Thymus (tissue), 11 donors: Measurements from ENCODE around the gene OTOP2. TPM values are rescaled to one million over a fixed set of nuclear protein-coding genes. Genes with fewer than 3 reads are reported as not detected.

Experiments used
- DNase-seq, 9 donors: peaks; one replicate each; pipeline ENCODE4 v3.0.0-alpha.2; 2013; ENCODE audit warnings: low spot score in 9 of 9, low read depth in 6 of 9, missing footprints in 1 of 9
- H3K27ac ChIP-seq, 2 donors: one replicate each; pipeline ENCODE4 v1.5.1; 2013; ENCODE audit warnings: control low read depth in 1 of 2, low read depth in 1 of 2, low read length in 1 of 2, mild to moderate bottlenecking in 1 of 2, moderate library complexity in 1 of 2
- H3K27me3 ChIP-seq, 2 donors: one replicate each; pipeline ENCODE4 v1.5.1; 2013; ENCODE audit warnings: low read length in 1 of 2; ENCODE audit not compliant: control insufficient read depth in 2 of 2, insufficient read depth in 1 of 2
- H3K36me3 ChIP-seq, 2 donors: one replicate each; pipeline ENCODE4 v1.5.1; 2013; ENCODE audit warnings: low read length in 1 of 2, mild to moderate bottlenecking in 1 of 2, moderate library complexity in 1 of 2; ENCODE audit not compliant: control insufficient read depth in 2 of 2, insufficient read depth in 2 of 2
- H3K4me1 ChIP-seq, 2 donors: one replicate each; pipeline ENCODE4 v1.5.1; 2013; ENCODE audit warnings: low read length in 2 of 2; ENCODE audit not compliant: control insufficient read depth in 2 of 2, insufficient read depth in 2 of 2
- H3K4me3 ChIP-seq, 2 donors: one replicate each; pipeline ENCODE4 v1.5.1; 2013; ENCODE audit warnings: low read length in 2 of 2, control low read depth in 1 of 2, mild to moderate bottlenecking in 1 of 2
- H3K9me3 ChIP-seq, 2 donors: one replicate each; pipeline ENCODE4 v1.5.1; 2013; ENCODE audit warnings: low read length in 1 of 2, mild to moderate bottlenecking in 1 of 2; ENCODE audit not compliant: control insufficient read depth in 2 of 2, insufficient read depth in 1 of 2
- WGBS: extraction: QIAGEN DNeasy Blood & Tissue Kit; methylation state at CpG from one replicate; pipeline ENCODE4 v1.1.7; 2013; 5-methylcytosine and 5-hydroxymethylcytosine counted together
- polyA plus RNA-seq: library from polyadenylated mRNA; stranded (reverse); fragments of 200-250 nt; gene quantifications from one replicate; pipeline ENCODE4 v1.2.3, GENCODE V29; 2013
- total RNA-seq: library from RNA; stranded (reverse); fragments of 120-200 nt; gene quantifications from one replicate; pipeline ENCODE4 v1.2.4, GENCODE V29; 2013
- donor health status: healthy.

The OTOP2 gene
- total and polyA plus RNA-seq, 2 donors, result 0.05 to 0.23 TPM

- H3K27ac ChIP-seq, result no peak within 1 kb of the TSS
- H3K4me3 ChIP-seq, result no peak within 1 kb of the TSS
- H3K4me1 ChIP-seq, result no peaks in the 10 kb centered on the region
- H3K36me3 ChIP-seq, result no peaks in the 10 kb centered on the region
- DNase-seq, result no peak
- peaks cover 1 to 4% of the 10 kb centered on the region in 2 donors for H3K9me3 ChIP-seq
- 7% methylated on average over 78 of the region's 78 CpGs for WGBS
- peaks cover 42 to 92% of the 10 kb centered on the region in 2 donors for H3K27me3 ChIP-seq
Measured at GRCh38 chr17:74935585-74936469, 11.8 kb downstream of the OTOP2 start, which contains the start of gene OTOP3. OTOP3 (plus strand) TSS chr17:74935898; CDS start chr17:74935922, 24 bp downstream.

GRCh38 chr17:74936470-74936799 is 12.4 kb downstream of the OTOP2 start:
- Histone ChIP-seq H3K27me3 (peaks cover 42 to 92% of the 10 kb centered on the region in 2 donors), H3K4me3 (no peak overlapping the region)

DNA sequence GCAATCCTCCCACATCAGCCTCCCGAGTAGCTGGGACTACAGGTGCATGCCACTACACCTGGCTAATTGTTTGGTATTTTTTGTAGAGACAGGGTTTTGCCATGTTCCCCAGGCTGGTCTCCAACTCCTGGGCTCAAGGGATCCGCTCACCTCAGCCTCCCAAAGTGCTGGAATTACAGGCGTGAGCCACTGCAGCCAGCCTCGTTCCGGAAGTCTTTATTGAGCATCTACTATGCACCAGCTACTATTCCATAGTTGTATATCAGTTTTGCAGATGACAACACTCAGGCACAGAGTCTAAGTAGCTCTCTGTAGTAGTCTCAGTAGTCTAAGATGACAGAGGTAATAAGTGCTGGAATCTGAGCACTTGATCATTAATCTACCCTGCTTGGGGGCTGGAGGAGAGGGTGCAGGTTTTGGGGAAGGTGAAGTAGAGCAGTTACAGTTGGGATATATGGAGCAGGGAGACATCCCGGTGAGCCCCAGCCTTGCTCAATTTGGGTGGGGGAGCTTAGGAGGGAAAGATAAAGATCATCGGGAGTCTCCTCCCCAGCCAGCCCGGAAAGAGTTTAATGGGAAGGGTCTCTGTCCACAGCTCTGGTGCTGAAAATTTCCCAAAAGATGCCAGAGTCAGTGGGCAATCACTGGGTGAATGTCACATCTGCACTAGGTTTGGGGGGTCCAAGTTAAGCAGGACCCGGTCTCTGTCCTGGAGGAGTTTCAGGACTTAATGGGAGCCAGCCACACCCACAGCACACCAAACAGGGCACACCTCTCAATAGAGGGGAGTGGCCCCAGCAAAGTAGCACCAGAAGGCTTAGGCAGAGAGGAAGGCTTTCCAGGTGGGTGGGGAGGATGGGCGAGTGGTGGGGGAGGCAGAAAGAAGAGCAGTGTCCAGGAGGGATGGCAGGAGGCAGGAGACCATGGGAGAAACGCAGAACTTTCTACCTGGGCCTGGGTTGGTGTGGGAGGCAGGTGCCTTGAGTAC is 13.3 kb downstream of the OTOP2 start:
- WGBS, result 62% methylated on average over 11 of the region's 11 CpGs
- H3K27me3 ChIP-seq, result peaks cover 42 to 91% of the 10 kb centered on the region in 2 donors
- no peak for DNase-seq
- H3K4me1 ChIP-seq, result no peaks in the 10 kb centered on the region
- H3K4me3 ChIP-seq, result no peak overlapping the region
- H3K27ac ChIP-seq, result no peak overlapping the region
- no peaks in the 10 kb centered on the region for H3K36me3 ChIP-seq
- H3K9me3 ChIP-seq, result peaks cover 1 to 4% of the 10 kb centered on the region in 2 donors

More at GRCh38 chr17:74936470-74936799, 12.4 kb downstream of the OTOP2 start:
- Histone ChIP-seq H3K9me3 (peaks cover 1 to 4% of the 10 kb centered on the region in 2 donors), H3K4me1 (no peaks in the 10 kb centered on the region), H3K27ac (no peak overlapping the region), H3K36me3 (no peaks in the 10 kb centered on the region)
- 18% methylated on average over 12 of the region's 12 CpGs for WGBS
- DNase-seq, result no peak

DNA sequence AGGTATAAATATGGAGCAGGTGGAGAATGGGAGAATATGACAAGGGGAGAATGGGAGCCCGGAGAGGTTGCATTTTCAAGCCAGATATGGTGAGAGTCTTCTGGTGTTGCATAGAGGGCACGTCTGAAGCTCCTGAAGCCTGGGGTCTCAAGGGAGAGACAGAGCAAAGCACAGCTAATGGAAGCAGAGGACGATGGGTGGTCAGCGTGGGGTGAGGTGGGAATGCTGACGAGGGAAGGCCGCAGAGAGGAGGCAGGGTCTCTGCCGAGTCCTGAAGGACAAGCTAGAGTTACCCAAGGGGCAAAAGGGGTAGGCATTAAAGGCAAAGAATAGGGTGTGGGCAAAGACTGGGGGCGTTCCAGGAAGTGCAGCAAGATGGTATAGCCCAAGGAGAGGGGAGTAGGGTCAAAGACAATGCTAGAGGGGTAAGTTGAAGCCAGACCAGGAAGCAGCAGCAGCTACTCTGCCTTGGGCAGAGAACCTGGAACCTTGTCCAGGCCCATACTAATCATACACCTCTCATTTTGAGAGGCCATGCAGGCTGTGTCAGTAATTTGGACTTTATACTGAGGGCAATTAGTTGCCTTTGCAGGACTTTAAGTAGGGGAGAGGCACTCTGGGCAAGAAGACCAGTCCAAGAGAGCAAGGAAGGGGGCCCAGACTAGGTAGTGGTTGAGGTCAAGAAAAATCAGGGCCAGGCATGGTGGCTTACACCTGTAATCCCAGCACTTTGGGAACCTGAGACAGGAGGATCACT is 14.3 kb downstream of the OTOP2 start:
- Histone ChIP-seq H3K36me3 (no peaks in the 10 kb centered on the region), H3K27me3 (peaks cover 37 to 88% of the 10 kb centered on the region in 2 donors), H3K27ac (no peak overlapping the region), H3K4me1 (no peaks in the 10 kb centered on the region), H3K9me3 (peaks cover 1 to 4% of the 10 kb centered on the region in 2 donors), H3K4me3 (no peak overlapping the region)
- WGBS, result 86% methylated on average over 8 of the region's 8 CpGs
- no peak for DNase-seq

- WGBS, result 59% methylated on average over 8 of the region's 8 CpGs
- no peaks in the 10 kb centered on the region for H3K4me1 ChIP-seq
- H3K27me3 ChIP-seq, result peaks cover 40 to 84% of the 10 kb centered on the region in 2 donors
- H3K4me3 ChIP-seq, result no peak overlapping the region
- DNase-seq, result no peak
- peaks cover 1 to 4% of the 10 kb centered on the region in 2 donors for H3K9me3 ChIP-seq
- H3K27ac ChIP-seq, result no peak overlapping the region
- no peaks in the 10 kb centered on the region for H3K36me3 ChIP-seq
Measured at GRCh38 chr17:74939534-74939933, 15.5 kb downstream of the OTOP2 start.

GRCh38 chr17:74941128-74941725 is 17.2 kb downstream of the OTOP2 start:
- Histone ChIP-seq H3K27me3 (peaks cover 25 to 76% of the 10 kb centered on the region in 2 donors), H3K4me3 (no peak overlapping the region), H3K27ac (no peak overlapping the region), H3K4me1 (no peaks in the 10 kb centered on the region), H3K9me3 (peaks cover 0 to 4% of the 10 kb centered on the region in 2 donors), H3K36me3 (no peaks in the 10 kb centered on the region)
- 85% methylated on average over 21 of the region's 21 CpGs for WGBS
- DNase-seq, result no peak

GRCh38 chr17:74943808-74944522 is 19.9 kb downstream of the OTOP2 start:
- Histone ChIP-seq H3K4me1 (no peaks in the 10 kb centered on the region), H3K27me3 (peaks cover 3 to 65% of the 10 kb centered on the region in 2 donors), H3K9me3 (peaks cover 0 to 4% of the 10 kb centered on the region in 2 donors), H3K27ac (no peak overlapping the region), H3K36me3 (no peaks in the 10 kb centered on the region), H3K4me3 (no peak overlapping the region)
- WGBS, result 80% methylated on average over 13 of the region's 13 CpGs
- no peak for DNase-seq

DNA sequence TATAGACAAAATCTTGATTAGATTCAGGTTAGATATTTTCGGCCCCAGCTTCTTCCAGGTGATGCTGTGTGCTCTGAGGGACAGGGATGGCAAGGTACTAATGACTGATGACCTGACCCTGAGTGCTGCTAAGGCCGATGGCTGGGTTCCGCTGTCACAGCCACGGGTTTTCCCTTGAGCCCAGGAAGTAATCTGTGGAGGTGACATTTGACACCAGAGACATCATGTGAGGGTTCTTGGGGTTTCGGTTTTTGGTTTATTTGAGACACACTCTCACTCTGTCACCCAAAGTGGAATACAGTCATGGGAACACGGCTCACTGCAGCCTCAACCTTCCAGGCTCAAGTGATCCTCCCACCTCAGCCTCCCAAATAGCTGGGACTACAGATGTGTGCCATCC is 21.5 kb downstream of the OTOP2 start:
- H3K4me3 ChIP-seq, result no peak overlapping the region
- H3K36me3 ChIP-seq, result no peaks in the 10 kb centered on the region
- 66% methylated on average over 6 of the region's 6 CpGs for WGBS
- no peaks in the 10 kb centered on the region for H3K4me1 ChIP-seq
- DNase-seq, result no peak
- H3K9me3 ChIP-seq, result peaks cover 0 to 5% of the 10 kb centered on the region in 2 donors
- no peak overlapping the region for H3K27ac ChIP-seq
- peaks cover 3 to 68% of the 10 kb centered on the region in 2 donors for H3K27me3 ChIP-seq
